ENCODE results near the gene PDE8A. TPM values are rescaled to one million over a fixed set of nuclear protein-coding genes. Genes with fewer than 3 reads are reported as not detected.

Gene PDE8A
- total RNA-seq, 1 donor from 2014 or later = 23.7 TPM

DNA sequence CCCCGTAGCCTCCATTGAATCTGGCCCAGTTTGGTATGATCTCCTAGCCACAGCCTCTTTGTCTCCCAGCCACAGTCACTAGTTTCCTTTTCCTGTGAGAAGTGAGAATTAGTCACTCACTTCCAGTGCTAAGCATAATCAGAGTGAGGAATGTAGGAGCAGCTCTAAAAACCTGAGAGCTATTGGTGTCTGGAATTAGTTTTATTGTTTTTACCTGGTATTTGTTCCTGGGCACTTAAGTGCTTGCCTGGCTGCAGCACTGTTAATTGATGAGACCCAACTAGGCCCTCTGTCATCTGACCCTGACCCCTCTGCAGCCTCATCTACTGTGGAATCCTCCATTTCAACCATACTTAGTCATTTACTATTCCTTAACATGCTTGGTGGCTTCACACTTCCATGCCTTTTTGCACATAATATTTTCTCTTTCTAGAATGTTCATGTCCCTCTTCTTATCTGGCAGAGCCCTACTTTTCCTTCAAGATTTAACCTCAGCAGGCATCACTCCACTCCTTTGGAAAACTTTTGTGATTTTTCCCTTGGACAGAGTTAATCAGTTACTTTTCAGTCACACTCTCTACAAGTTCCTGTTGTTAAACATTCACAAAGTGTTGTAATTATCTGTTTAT is 48.8 kb downstream of the PDE8A start:
- no peaks in the 10 kb centered on the region for H3K9me3 Mint-ChIP-seq (ENCODE audit: unreplicated experiment)
- H3K4me3 Mint-ChIP-seq (ENCODE audit: unreplicated experiment) = no peak overlapping the region
- H3K36me3 Mint-ChIP-seq (ENCODE audit: unreplicated experiment) = no peaks in the 10 kb centered on the region
- TF ChIP-seq, protein P1, sequence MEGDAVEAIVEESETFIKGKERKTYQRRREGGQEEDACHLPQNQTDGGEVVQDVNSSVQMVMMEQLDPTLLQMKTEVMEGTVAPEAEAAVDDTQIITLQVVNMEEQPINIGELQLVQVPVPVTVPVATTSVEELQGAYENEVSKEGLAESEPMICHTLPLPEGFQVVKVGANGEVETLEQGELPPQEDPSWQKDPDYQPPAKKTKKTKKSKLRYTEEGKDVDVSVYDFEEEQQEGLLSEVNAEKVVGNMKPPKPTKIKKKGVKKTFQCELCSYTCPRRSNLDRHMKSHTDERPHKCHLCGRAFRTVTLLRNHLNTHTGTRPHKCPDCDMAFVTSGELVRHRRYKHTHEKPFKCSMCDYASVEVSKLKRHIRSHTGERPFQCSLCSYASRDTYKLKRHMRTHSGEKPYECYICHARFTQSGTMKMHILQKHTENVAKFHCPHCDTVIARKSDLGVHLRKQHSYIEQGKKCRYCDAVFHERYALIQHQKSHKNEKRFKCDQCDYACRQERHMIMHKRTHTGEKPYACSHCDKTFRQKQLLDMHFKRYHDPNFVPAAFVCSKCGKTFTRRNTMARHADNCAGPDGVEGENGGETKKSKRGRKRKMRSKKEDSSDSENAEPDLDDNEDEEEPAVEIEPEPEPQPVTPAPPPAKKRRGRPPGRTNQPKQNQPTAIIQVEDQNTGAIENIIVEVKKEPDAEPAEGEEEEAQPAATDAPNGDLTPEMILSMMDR (IDR thresholded peaks at IDR 0.05) = no peak
- H3K27ac Mint-ChIP-seq (ENCODE audit: unreplicated experiment) = peak overlapping the region; percentile 16
- peaks cover 51% of the 10 kb centered on the region for H3K4me1 Mint-ChIP-seq (ENCODE audit: unreplicated experiment)
- DNase-seq (ENCODE audit: extremely low spot score, unreplicated experiment) = no peak
- no peaks in the 10 kb centered on the region for H3K27me3 Mint-ChIP-seq (ENCODE audit: unreplicated experiment)

DNA sequence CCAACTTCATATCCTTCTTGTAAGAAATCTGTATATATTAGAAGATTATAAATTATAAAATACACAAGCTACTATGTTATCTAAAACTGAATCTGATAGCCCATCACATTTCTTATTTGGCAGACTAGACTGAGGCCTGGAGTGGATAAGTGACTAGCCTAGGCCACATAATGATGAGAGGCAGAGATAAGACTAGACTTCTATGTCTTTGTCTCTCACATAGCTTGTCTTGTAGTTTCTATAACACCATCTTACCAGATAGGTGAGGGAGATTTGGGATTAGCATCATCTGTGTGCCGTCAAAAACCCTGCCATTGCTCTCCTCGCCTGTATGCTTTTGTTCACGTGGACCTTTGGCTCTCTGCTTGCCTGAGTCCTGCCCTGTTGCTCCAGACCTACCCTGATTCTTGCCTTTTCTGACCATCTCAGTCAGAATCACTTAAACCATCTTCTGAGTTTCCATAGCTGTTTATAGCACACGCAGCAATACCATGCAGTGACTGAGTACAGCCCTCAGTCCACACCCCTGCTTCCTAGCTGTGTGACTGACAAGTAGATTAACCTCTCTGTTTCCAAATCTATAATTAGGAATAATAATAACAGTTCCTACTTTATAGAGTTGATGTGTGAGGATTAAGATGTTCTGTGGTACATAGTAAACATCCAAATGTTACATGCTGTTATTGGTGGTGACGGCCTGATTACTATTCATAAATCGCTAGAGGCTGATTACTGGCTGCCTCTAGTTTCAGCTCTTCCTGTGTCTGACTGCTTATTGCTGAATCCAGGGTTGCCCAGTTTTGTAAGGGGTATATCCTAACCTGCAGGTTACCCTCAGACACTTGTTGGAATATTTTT is 49.7 kb downstream of the PDE8A start:
- no peak overlapping the region for H3K4me3 Mint-ChIP-seq (ENCODE audit: unreplicated experiment)
- no peaks in the 10 kb centered on the region for H3K36me3 Mint-ChIP-seq (ENCODE audit: unreplicated experiment)
- TF ChIP-seq, protein P1 (IDR thresholded peaks at IDR 0.05) = no peak
- no peaks in the 10 kb centered on the region for H3K9me3 Mint-ChIP-seq (ENCODE audit: unreplicated experiment)
- peaks cover 45% of the 10 kb centered on the region for H3K4me1 Mint-ChIP-seq (ENCODE audit: unreplicated experiment)
- H3K27me3 Mint-ChIP-seq (ENCODE audit: unreplicated experiment) = no peaks in the 10 kb centered on the region
- no peak overlapping the region for H3K27ac Mint-ChIP-seq (ENCODE audit: unreplicated experiment)
- no peak for DNase-seq (ENCODE audit: extremely low spot score, unreplicated experiment)

DNA sequence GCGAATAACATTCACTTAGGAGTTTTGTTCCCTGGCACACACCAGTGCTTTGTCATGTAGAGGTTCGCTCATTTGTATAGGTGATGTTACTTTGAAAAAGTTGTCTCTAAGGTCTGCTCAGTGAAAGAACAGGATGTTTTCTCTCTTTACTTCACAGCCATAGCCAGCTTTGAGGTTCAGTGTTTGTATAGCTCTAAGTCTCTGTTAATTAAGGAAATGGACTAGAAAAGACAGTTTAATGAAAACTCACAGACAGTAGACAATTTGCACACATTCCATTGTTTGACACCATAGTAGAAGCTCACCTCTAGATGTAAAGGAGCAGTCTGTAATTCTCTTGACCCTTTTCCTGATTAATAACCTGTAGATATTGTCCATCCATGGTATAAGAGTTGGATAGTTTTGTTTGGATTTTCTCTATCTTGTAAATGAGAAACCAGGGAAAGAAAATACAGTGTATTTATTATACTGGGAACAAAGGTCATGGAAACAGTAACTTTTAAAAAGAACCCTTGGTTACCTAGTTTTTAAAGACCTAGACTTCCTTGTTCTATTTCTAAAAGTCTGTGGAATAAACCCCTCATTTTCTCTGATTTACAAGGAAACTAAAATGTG is 50.4 kb downstream of the PDE8A start:
- Mint-ChIP-seq H3K27me3 (ENCODE audit: unreplicated experiment) (no peaks in the 10 kb centered on the region), H3K36me3 (ENCODE audit: unreplicated experiment) (no peaks in the 10 kb centered on the region), H3K4me1 (ENCODE audit: unreplicated experiment) (peaks cover 43% of the 10 kb centered on the region), H3K9me3 (ENCODE audit: unreplicated experiment) (no peaks in the 10 kb centered on the region), H3K27ac (ENCODE audit: unreplicated experiment) (no peak overlapping the region), H3K4me3 (ENCODE audit: unreplicated experiment) (no peak overlapping the region)
- no peak for DNase-seq (ENCODE audit: extremely low spot score, unreplicated experiment)
- TF ChIP-seq, protein P1 (IDR thresholded peaks at IDR 0.05) = no peak

DNA sequence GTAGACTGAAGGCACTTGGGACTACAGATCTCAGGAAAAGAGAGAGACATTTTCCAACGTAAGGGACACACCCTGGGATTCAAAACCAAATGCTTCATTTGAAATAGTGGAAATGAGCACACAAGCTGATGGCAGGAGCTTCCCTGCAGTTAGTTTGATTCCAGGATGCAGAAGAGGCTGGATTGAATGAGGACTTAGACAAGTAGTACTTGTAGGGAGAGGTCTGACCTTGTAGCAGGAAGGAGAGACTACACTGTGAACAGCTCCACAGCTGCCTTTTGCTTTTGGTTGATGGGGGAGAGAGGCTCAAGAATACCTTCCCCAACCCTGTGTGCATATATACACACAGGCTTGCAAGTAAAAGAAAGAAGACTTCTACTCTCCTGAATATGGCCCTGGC is 51.5 kb downstream of the PDE8A start:
- Mint-ChIP-seq H3K9me3 (ENCODE audit: unreplicated experiment) (no peaks in the 10 kb centered on the region), H3K4me3 (ENCODE audit: unreplicated experiment) (no peak overlapping the region), H3K4me1 (ENCODE audit: unreplicated experiment) (peaks cover 37% of the 10 kb centered on the region), H3K27ac (ENCODE audit: unreplicated experiment) (no peak overlapping the region), H3K27me3 (ENCODE audit: unreplicated experiment) (no peaks in the 10 kb centered on the region), H3K36me3 (ENCODE audit: unreplicated experiment) (no peaks in the 10 kb centered on the region)
- DNase-seq (ENCODE audit: extremely low spot score, unreplicated experiment) = no peak
- TF ChIP-seq, protein P1 (IDR thresholded peaks at IDR 0.05) = no peak

DNA sequence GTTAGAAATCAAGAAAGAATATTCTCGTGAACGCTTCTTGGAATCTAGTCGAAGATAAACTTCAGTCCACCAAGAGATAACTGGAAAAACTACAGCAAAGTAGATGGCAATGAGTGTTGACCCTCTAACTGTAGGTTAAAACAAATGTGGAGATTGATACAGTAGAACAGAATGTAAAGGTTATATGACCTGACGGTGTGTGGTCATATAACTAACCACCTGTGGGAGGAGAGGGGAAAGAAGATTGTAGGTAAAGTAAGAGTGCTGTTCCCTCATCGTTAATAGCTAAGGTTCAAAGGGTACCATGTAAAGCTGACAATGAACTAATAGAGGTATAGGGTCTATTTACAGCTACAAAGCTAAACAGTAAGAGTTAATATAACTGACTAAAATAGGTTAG is 52.6 kb downstream of the PDE8A start:
- TF ChIP-seq, protein P1 (IDR thresholded peaks at IDR 0.05) = no peak
- Mint-ChIP-seq H3K36me3 (ENCODE audit: unreplicated experiment) (no peaks in the 10 kb centered on the region), H3K4me1 (ENCODE audit: unreplicated experiment) (peaks cover 39% of the 10 kb centered on the region), H3K4me3 (ENCODE audit: unreplicated experiment) (no peak overlapping the region), H3K27ac (ENCODE audit: unreplicated experiment) (no peak overlapping the region), H3K27me3 (ENCODE audit: unreplicated experiment) (no peaks in the 10 kb centered on the region), H3K9me3 (ENCODE audit: unreplicated experiment) (no peaks in the 10 kb centered on the region)
- no peak for DNase-seq (ENCODE audit: extremely low spot score, unreplicated experiment)

Measured in osteocyte (in vitro differentiated cells).